ENCODE results near the gene ARL6IP4.

Gene ARL6IP4

GRCh38 chr12:123026094-123026853 is 45.8 kb downstream of the ARL6IP4 start:
- Histone ChIP-seq H3K4me3 (ENCODE audit: low read length) (no peak overlapping the region), H3K4me1 (ENCODE audit: insufficient read depth, low read length) (no peaks in the 10 kb centered on the region), H3K36me3 (ENCODE audit: insufficient read depth, low read length) (peaks cover 5% of the 10 kb centered on the region), H3K27me3 (ENCODE audit: insufficient read depth, low read length) (no peaks in the 10 kb centered on the region), H3K9me3 (ENCODE audit: low read length) (no peaks in the 10 kb centered on the region), H2AFZ (ENCODE audit: low read depth, low read length) (no peak overlapping the region)

GRCh38 chr12:123027726-123028445 is 47.4 kb downstream of the ARL6IP4 start:
- no peaks in the 10 kb centered on the region for H3K4me1 ChIP-seq (ENCODE audit: insufficient read depth, low read length)
- H3K4me3 ChIP-seq (ENCODE audit: low read length) = no peak overlapping the region
- no peaks in the 10 kb centered on the region for H3K9me3 ChIP-seq (ENCODE audit: low read length)
- peaks cover 5% of the 10 kb centered on the region for H3K36me3 ChIP-seq (ENCODE audit: insufficient read depth, low read length)
- H2AFZ ChIP-seq (ENCODE audit: low read depth, low read length) = no peak overlapping the region
- no peaks in the 10 kb centered on the region for H3K27me3 ChIP-seq (ENCODE audit: insufficient read depth, low read length)

GRCh38 chr12:123028475-123028874 is 48.0 kb downstream of the ARL6IP4 start:
- H3K36me3 ChIP-seq (ENCODE audit: insufficient read depth, low read length) = peaks cover 7% of the 10 kb centered on the region
- no peaks in the 10 kb centered on the region for H3K27me3 ChIP-seq (ENCODE audit: insufficient read depth, low read length)
- no peaks in the 10 kb centered on the region for H3K9me3 ChIP-seq (ENCODE audit: low read length)
- H3K4me3 ChIP-seq (ENCODE audit: low read length) = no peak overlapping the region
- H3K4me1 ChIP-seq (ENCODE audit: insufficient read depth, low read length) = no peaks in the 10 kb centered on the region
- H2AFZ ChIP-seq (ENCODE audit: low read depth, low read length) = no peak overlapping the region

- Histone ChIP-seq H3K36me3 (ENCODE audit: insufficient read depth, low read length) (peaks cover 8% of the 10 kb centered on the region), H3K27me3 (ENCODE audit: insufficient read depth, low read length) (no peaks in the 10 kb centered on the region), H3K4me3 (ENCODE audit: low read length) (no peak overlapping the region), H3K4me1 (ENCODE audit: insufficient read depth, low read length) (no peaks in the 10 kb centered on the region), H3K9me3 (ENCODE audit: low read length) (no peaks in the 10 kb centered on the region), H2AFZ (ENCODE audit: low read depth, low read length) (no peak overlapping the region)
Observed at GRCh38 chr12:123029550-123029949, 49.1 kb downstream of the ARL6IP4 start.

GRCh38 chr12:123030686-123031085 is 50.2 kb downstream of the ARL6IP4 start:
- Histone ChIP-seq H3K27me3 (ENCODE audit: insufficient read depth, low read length) (no peaks in the 10 kb centered on the region), H3K4me3 (ENCODE audit: low read length) (no peak overlapping the region), H3K36me3 (ENCODE audit: insufficient read depth, low read length) (peaks cover 8% of the 10 kb centered on the region), H3K9me3 (ENCODE audit: low read length) (no peaks in the 10 kb centered on the region), H2AFZ (ENCODE audit: low read depth, low read length) (no peak overlapping the region), H3K4me1 (ENCODE audit: insufficient read depth, low read length) (no peaks in the 10 kb centered on the region)

GRCh38 chr12:123031171-123031845 is 50.8 kb downstream of the ARL6IP4 start:
- H3K27me3 ChIP-seq (ENCODE audit: insufficient read depth, low read length) = no peaks in the 10 kb centered on the region
- peaks cover 8% of the 10 kb centered on the region for H3K36me3 ChIP-seq (ENCODE audit: insufficient read depth, low read length)
- H3K4me1 ChIP-seq (ENCODE audit: insufficient read depth, low read length) = no peaks in the 10 kb centered on the region
- no peaks in the 10 kb centered on the region for H3K9me3 ChIP-seq (ENCODE audit: low read length)
- H2AFZ ChIP-seq (ENCODE audit: low read depth, low read length) = no peak overlapping the region
- no peak overlapping the region for H3K4me3 ChIP-seq (ENCODE audit: low read length)
